ENCODE data around the gene TAF8.

DNA sequence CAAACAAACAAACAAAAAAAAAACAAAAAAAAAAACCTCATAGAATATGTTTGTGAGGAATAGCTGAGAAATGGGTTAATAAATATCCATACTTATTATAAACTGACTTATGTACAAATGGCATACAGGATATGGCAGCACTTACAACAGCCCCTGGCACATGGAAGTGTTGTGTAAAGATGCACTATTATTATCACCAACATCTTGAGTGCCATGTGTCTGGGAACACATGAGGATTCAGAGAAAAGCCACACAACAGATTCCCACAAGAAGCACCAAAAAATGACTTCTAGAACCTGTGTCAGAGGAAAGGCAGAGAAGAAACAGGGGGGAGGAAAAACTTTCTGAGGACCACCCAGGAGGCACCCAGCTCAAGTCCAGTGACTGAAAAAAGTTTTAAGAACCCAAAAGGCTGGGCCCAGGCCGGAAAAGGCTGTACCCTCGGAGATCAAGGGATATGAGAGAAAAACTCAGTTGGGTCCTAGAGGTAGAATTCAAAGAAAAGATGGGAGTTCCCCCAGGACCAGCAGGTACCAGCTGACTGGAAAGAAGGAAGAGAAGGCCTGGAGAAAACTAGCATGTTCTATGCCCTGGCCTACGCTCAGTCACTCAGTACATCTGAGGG lies 9.4 kb upstream of the TAF8 start:
- TF ChIP-seq, protein P1, sequence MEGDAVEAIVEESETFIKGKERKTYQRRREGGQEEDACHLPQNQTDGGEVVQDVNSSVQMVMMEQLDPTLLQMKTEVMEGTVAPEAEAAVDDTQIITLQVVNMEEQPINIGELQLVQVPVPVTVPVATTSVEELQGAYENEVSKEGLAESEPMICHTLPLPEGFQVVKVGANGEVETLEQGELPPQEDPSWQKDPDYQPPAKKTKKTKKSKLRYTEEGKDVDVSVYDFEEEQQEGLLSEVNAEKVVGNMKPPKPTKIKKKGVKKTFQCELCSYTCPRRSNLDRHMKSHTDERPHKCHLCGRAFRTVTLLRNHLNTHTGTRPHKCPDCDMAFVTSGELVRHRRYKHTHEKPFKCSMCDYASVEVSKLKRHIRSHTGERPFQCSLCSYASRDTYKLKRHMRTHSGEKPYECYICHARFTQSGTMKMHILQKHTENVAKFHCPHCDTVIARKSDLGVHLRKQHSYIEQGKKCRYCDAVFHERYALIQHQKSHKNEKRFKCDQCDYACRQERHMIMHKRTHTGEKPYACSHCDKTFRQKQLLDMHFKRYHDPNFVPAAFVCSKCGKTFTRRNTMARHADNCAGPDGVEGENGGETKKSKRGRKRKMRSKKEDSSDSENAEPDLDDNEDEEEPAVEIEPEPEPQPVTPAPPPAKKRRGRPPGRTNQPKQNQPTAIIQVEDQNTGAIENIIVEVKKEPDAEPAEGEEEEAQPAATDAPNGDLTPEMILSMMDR (IDR thresholded peaks at IDR 0.05): no peak
- TF ChIP-seq POLR2A (IDR thresholded peaks at IDR 0.05): no peak
